Panc1 (cell line): ENCODE results near the gene FAM98B. TPM values are rescaled to one million over a fixed set of nuclear protein-coding genes. Genes with fewer than 3 reads are reported as not detected.
A peak's percentile ranks its signal among the peaks of the same experiment; 100 is the strongest.

Experiments
- ATAC-seq: fragments of 200-7000 bp; cut with Tn5 transposase; 2 replicates; pipeline ENCODE4 v1.9.1; 2020; ENCODE audit warnings: mild to moderate bottlenecking, moderate library complexity
- BruUV-seq: library from RNA; stranded (reverse); fragments of 400-500 nt; replicated peaks from 2 replicates; lab custom pipeline; 2021; lab: Mats Ljungman, UMichigan
- CTCF ChIA-PET: fragments of 300-600 bp; sonication (Branson Sonifier 250); formaldehyde crosslinking; loops from one replicate; lab custom pipeline; 2022; ENCODE audit warnings: antibody characterized with exemption; lab: Charles Lee
- POLR2A ChIA-PET: fragments of 300-600 bp; sonication (Branson Sonifier 250); formaldehyde crosslinking; loops from one replicate; lab custom pipeline; 2022; ENCODE audit warnings: antibody characterized with exemption; lab: Charles Lee
- DNase-seq: peaks from one replicate; pipeline ENCODE4 v3.0.0-alpha.2; 2010; ENCODE audit warnings: low read depth, low spot score
- H3K27ac ChIP-seq: 2 replicates; pipeline ENCODE4 v1.5.1; 2011; ENCODE audit warnings: mild to moderate bottlenecking, low read length, inconsistent platforms
- H3K27me3 ChIP-seq: fragments of 200-500 bp; sonication (Bioruptor generic); 2 replicates; pipeline ENCODE4 v1.6.0; 2014; ENCODE audit warnings: low read length, inconsistent platforms; ENCODE audit not compliant: control insufficient read depth, insufficient read depth
- H3K36me3 ChIP-seq: fragments of 200-500 bp; sonication (Bioruptor generic); 2 replicates; pipeline ENCODE4 v1.5.1; 2014; ENCODE audit warnings: inconsistent platforms, mild to moderate bottlenecking, low read length, moderate library complexity; ENCODE audit not compliant: control insufficient read depth, insufficient read depth
- H3K4me1 ChIP-seq: 2 replicates; pipeline ENCODE4 v1.5.1; 2011; ENCODE audit warnings: inconsistent platforms, mild to moderate bottlenecking, low read length, moderate library complexity; ENCODE audit not compliant: control insufficient read depth, insufficient read depth
- H3K4me3 ChIP-seq, 2 experiments: 2 replicates each; pipeline ENCODE4 v1.5.1; 2011 to 2012; ENCODE audit warnings: low read depth in 2 of 2, low read length in 2 of 2, mild to moderate bottlenecking in 2 of 2, inconsistent platforms in 1 of 2, moderate library complexity in 1 of 2
- H3K9me3 ChIP-seq: fragments of 200-500 bp; sonication (Bioruptor generic); 2 replicates; pipeline ENCODE4 v1.5.1; 2014; ENCODE audit warnings: low read depth, mild to moderate bottlenecking, inconsistent platforms, low read length, moderate library complexity; ENCODE audit not compliant: control insufficient read depth, insufficient read depth
- POLR2AphosphoS5 ChIP-seq: IDR thresholded peaks from 2 replicates; pipeline ENCODE4 v1.6.1; 2012; ENCODE audit warnings: mild to moderate bottlenecking, low read depth, low read length, moderate library complexity
- SIN3A ChIP-seq: IDR thresholded peaks from 2 replicates; pipeline ENCODE4 v1.6.1; 2012; ENCODE audit warnings: low read depth, mild to moderate bottlenecking, low read length, moderate library complexity, borderline replicate concordance; ENCODE audit not compliant: insufficient read depth
- TCF7L2 ChIP-seq: IDR thresholded peaks from 2 replicates; pipeline ENCODE4 v1.6.1; 2011; ENCODE audit warnings: mild to moderate bottlenecking, low read depth, low read length, inconsistent platforms
- in situ Hi-C: cut with HindIII; loops from 2 replicates; pipeline ENCODE4 v1.10.0; 2016; ENCODE audit warnings: low sequenced_read_pairs, low pct_unique_long_range_greater_than_20kb
- intact Hi-C: fragments of 100-400 bp; cut with micrococcal nuclease; formaldehyde crosslinking; loops from one replicate; pipeline ENCODE4 v1.10.0; 2022; ENCODE audit not compliant: unreplicated experiment
- total RNA-seq: library from RNA; stranded (reverse); gene quantifications from one replicate; pipeline ENCODE4 v1.2.1, GENCODE V29; 2021; ENCODE audit not compliant: unreplicated experiment
- TF ChIP-seq, protein P1 (sequence below), 2 experiments: IDR thresholded peaks; 2 replicates each; pipeline ENCODE4 v1.6.1; 2011 to 2012; ENCODE audit warnings: low read depth in 2 of 2, control low read depth in 1 of 2, low read length in 1 of 2, mild to moderate bottlenecking in 1 of 2, moderate library complexity in 1 of 2; ENCODE audit not compliant: insufficient read depth in 1 of 2
- TF ChIP-seq, protein P2 (sequence below): fragments of 450-650 bp; IDR thresholded peaks from 2 replicates; pipeline ENCODE4 v1.5.1; 2017; ENCODE audit warnings: mild to moderate bottlenecking

The FAM98B gene
- total RNA-seq, 1 experiment from 2014 or later: 32.5 TPM

DNA sequence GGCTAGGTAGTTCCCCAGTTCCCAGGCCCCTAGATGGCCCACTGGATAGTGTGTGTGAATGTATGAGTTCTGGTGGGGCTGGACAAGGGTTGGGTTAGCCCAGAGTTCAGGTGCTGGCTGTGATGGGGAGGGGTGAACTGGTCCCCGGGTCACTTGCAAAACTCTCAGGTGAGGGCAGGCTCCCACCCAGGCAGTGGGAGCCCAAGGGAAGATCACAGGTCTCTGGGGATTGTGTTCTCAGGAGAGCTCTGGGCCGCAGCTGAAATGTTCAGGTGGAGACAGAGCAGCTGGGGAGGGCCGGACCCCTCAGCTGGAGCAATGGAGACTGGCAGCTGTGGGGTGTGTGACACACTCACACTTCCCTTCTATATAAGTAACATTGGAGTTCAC is 12.8 kb upstream of the FAM98B start:
- H3K36me3 ChIP-seq: no peaks in the 10 kb centered on the region
- CTCF ChIA-PET: interaction anchor here (1.0 to 2.0 kb wide), 6 partner anchors 123 to 258 kb away, joined by 3 to 18 read pairs (median 4); no protein-coding TSS in a partner anchor
- H3K9me3 ChIP-seq: no peaks in the 10 kb centered on the region
- POLR2A ChIA-PET: interaction anchor here (0.8 kb wide), 1 partner anchor 13 kb away, joined by 3 read pairs; the partner anchor contains the start of gene FAM98B
- ATAC-seq (no peak), DNase-seq (no peak)
- intact Hi-C loops (no loop called here), in situ Hi-C loops (no loop called here)
- TF ChIP-seq, protein P1, sequence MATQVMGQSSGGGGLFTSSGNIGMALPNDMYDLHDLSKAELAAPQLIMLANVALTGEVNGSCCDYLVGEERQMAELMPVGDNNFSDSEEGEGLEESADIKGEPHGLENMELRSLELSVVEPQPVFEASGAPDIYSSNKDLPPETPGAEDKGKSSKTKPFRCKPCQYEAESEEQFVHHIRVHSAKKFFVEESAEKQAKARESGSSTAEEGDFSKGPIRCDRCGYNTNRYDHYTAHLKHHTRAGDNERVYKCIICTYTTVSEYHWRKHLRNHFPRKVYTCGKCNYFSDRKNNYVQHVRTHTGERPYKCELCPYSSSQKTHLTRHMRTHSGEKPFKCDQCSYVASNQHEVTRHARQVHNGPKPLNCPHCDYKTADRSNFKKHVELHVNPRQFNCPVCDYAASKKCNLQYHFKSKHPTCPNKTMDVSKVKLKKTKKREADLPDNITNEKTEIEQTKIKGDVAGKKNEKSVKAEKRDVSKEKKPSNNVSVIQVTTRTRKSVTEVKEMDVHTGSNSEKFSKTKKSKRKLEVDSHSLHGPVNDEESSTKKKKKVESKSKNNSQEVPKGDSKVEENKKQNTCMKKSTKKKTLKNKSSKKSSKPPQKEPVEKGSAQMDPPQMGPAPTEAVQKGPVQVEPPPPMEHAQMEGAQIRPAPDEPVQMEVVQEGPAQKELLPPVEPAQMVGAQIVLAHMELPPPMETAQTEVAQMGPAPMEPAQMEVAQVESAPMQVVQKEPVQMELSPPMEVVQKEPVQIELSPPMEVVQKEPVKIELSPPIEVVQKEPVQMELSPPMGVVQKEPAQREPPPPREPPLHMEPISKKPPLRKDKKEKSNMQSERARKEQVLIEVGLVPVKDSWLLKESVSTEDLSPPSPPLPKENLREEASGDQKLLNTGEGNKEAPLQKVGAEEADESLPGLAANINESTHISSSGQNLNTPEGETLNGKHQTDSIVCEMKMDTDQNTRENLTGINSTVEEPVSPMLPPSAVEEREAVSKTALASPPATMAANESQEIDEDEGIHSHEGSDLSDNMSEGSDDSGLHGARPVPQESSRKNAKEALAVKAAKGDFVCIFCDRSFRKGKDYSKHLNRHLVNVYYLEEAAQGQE (IDR thresholded peaks at IDR 0.05; ENCODE audit: insufficient read depth in 1 of 2, low read depth in 2 of 2, low read length in 1 of 2): no peak
- no peak for TF ChIP-seq SIN3A
- no peak for TF ChIP-seq TCF7L2
- TF ChIP-seq, protein P2, sequence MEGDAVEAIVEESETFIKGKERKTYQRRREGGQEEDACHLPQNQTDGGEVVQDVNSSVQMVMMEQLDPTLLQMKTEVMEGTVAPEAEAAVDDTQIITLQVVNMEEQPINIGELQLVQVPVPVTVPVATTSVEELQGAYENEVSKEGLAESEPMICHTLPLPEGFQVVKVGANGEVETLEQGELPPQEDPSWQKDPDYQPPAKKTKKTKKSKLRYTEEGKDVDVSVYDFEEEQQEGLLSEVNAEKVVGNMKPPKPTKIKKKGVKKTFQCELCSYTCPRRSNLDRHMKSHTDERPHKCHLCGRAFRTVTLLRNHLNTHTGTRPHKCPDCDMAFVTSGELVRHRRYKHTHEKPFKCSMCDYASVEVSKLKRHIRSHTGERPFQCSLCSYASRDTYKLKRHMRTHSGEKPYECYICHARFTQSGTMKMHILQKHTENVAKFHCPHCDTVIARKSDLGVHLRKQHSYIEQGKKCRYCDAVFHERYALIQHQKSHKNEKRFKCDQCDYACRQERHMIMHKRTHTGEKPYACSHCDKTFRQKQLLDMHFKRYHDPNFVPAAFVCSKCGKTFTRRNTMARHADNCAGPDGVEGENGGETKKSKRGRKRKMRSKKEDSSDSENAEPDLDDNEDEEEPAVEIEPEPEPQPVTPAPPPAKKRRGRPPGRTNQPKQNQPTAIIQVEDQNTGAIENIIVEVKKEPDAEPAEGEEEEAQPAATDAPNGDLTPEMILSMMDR: no peak
- no peak for TF ChIP-seq POLR2AphosphoS5
- no peaks in the 10 kb centered on the region for H3K4me1 ChIP-seq
- no peaks in the 10 kb centered on the region; the same call in 1 of the 2 replicates for H3K27me3 ChIP-seq
- H3K27ac ChIP-seq: no peak overlapping the region
- no peak overlapping the region for H3K4me3 ChIP-seq
- BruUV-seq: no TSS peak

DNA sequence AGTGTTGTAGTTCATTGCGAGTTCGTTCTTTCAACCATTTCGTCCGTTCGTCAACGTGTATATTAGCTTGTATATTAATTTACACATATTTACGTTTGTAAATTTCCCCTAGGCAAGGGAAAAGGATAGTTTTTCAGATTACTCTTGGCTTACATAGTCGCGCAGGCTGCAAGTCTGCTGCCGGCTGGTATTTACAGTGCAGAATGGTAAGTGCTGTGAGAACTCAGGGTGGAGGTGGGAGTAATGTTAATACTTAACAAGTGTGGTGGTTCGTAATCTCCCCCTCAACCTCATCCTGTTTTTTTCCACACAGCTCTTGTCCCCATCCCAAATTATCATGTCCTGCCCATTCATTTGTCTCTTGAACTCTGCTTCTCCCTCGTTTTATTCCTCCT is 766 bp downstream of the FAM98B start:
- ChIA-PET CTCF (interaction anchor here (0.6 to 0.9 kb wide), 2 partner anchors 14 to 902 kb away, joined by 4 to 8 read pairs; no protein-coding TSS in a partner anchor), POLR2A (interaction anchor here (0.5 kb wide), 1 partner anchor 33 kb away, joined by 3 read pairs; no protein-coding TSS in a partner anchor)
- H3K36me3 ChIP-seq: peaks cover 5% of the 10 kb centered on the region; the same call in 1 of the 2 replicates
- peak overlapping the region; percentile 96 for H3K27ac ChIP-seq
- ATAC-seq: no peak
- no peaks in the 10 kb centered on the region for H3K9me3 ChIP-seq
- H3K27me3 ChIP-seq: peaks cover 6% of the 10 kb centered on the region; the same call in 1 of the 2 replicates
- peak overlapping the region; percentile 93 to 99 for H3K4me3 ChIP-seq
- TF ChIP-seq TCF7L2 (no peak), POLR2AphosphoS5 (no peak), SIN3A (no peak)
- TF ChIP-seq, protein P1 (IDR thresholded peaks at IDR 0.05; ENCODE audit: insufficient read depth in 1 of 2, low read depth in 2 of 2, low read length in 1 of 2): no peak
- TF ChIP-seq, protein P2: no peak
- DNase-seq: no peak
- in situ Hi-C loops: loop anchor here (25.0 kb wide), 1 partner anchor 233 kb away; no protein-coding TSS in a partner anchor
- peaks cover 7% of the 10 kb centered on the region; the same call in 1 of the 2 replicates for H3K4me1 ChIP-seq
- intact Hi-C loops: no loop called here
- no TSS peak for BruUV-seq
